Measurements from ENCODE around the gene EXOC6.
A peak's percentile ranks its signal among the peaks of the same experiment; 100 is the strongest.

DNA sequence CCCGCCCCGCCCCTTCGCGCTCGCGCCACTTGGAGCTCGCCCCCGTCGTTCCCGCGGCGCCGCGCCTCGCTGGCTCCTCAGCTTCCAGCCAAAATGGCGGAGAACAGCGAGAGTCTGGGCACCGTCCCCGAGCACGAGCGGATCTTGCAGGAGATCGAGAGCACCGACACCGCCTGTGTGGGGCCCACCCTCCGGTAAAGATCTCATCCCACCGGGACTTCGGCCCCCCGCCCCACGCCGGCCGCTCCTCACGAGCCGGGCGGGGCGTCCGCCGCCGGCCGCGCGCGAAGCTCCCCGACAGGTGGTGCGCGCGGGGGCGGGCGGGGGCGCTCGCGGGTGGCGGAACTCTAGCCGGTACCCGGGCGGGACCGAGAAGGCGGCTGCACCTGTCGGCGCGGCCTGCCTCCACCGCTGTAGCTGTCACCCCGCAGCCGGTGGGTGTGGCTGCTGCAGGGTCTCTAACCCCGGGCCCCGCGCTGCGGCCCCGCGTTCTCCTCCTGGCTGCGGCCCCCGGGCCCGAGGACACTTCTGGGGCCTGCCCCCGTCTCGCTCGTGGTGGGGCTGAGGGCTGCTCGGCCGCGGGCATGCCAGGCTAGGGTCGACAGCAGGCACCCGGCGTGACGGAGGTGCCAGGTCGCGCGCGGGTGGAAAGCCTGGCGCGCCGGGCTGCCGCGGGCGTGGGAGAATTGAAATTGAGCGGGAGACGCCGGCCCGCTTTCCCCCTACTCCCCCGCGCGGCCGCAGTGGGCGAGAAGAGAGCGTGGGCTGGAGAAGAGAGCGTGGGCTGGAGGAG lies at the start of gene EXOC6:
- TF ChIP-seq POLR2A (IDR thresholded peaks at IDR 0.05): peak; percentile 15 to 21
- TF ChIP-seq, protein P1, sequence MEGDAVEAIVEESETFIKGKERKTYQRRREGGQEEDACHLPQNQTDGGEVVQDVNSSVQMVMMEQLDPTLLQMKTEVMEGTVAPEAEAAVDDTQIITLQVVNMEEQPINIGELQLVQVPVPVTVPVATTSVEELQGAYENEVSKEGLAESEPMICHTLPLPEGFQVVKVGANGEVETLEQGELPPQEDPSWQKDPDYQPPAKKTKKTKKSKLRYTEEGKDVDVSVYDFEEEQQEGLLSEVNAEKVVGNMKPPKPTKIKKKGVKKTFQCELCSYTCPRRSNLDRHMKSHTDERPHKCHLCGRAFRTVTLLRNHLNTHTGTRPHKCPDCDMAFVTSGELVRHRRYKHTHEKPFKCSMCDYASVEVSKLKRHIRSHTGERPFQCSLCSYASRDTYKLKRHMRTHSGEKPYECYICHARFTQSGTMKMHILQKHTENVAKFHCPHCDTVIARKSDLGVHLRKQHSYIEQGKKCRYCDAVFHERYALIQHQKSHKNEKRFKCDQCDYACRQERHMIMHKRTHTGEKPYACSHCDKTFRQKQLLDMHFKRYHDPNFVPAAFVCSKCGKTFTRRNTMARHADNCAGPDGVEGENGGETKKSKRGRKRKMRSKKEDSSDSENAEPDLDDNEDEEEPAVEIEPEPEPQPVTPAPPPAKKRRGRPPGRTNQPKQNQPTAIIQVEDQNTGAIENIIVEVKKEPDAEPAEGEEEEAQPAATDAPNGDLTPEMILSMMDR (IDR thresholded peaks at IDR 0.05): peak in 2 of 6 experiments; percentile 27 to 28
